H1 (cell line): Measurements from ENCODE around the gene PPFIBP2. TPM values are rescaled to one million over a fixed set of nuclear protein-coding genes. Genes with fewer than 3 reads are reported as not detected.

ENCODE experiments used
- CTCF ChIA-PET: fragments of 300-600 bp; sonication (Branson Sonifier 250); formaldehyde crosslinking; loops from one replicate; lab custom pipeline; 2021; ENCODE audit not compliant: partially characterized antibody; lab: Charles Lee
- POLR2A ChIA-PET: fragments of 300-600 bp; sonication (Branson Sonifier 250); formaldehyde crosslinking; loops from one replicate; lab custom pipeline; 2021; ENCODE audit warnings: inconsistent platforms; ENCODE audit not compliant: partially characterized antibody; lab: Charles Lee
- DNase-seq, 2 experiments: peaks; one replicate each; pipeline versions ENCODE4 v3.0.0 to v3.0.0-alpha.2; 2010 to 2022; ENCODE audit warnings: low spot score in 2 of 2, low read depth in 1 of 2, mixed read lengths in 1 of 2
- FAIRE-seq: peaks from 2 replicates; lab custom pipeline; 2011; peaks lifted over from hg19 to GRCh38; lab: Jason Lieb, UNC
- H2AFZ ChIP-seq: 2 replicates; pipeline ENCODE4 v1.8.1; 2012; ENCODE audit warnings: low read length, inconsistent platforms
- H2AK5ac ChIP-seq: 2 replicates; pipeline ENCODE4 v1.6.1; 2013; ENCODE audit warnings: low read depth, low read length
- H2BK120ac ChIP-seq: replicated peaks from 2 replicates; pipeline ENCODE3; 2013; ENCODE audit warnings: low read depth, low read length, inconsistent platforms
- H2BK12ac ChIP-seq: 2 replicates; pipeline ENCODE4 v1.6.1; 2013; ENCODE audit warnings: low read depth, low read length
- H2BK15ac ChIP-seq: 2 replicates; pipeline ENCODE4 v1.6.1; 2013; ENCODE audit warnings: low read length
- H2BK20ac ChIP-seq: 2 replicates; pipeline ENCODE4 v1.6.1; 2013; ENCODE audit warnings: low read length
- H2BK5ac ChIP-seq: 2 replicates; pipeline ENCODE4 v1.6.1; 2013; ENCODE audit warnings: low read depth, low read length
- H3K14ac ChIP-seq: 2 replicates; pipeline ENCODE4 v1.6.1; 2013; ENCODE audit warnings: inconsistent platforms; ENCODE audit not compliant: insufficient read length
- H3K18ac ChIP-seq: 2 replicates; pipeline ENCODE4 v1.6.1; 2013; ENCODE audit warnings: low read length; ENCODE audit errors: extremely low read depth
- H3K23ac ChIP-seq: 2 replicates; pipeline ENCODE4 v1.6.1; 2013; ENCODE audit warnings: inconsistent platforms; ENCODE audit not compliant: insufficient read length
- H3K23me2 ChIP-seq: 2 replicates; pipeline ENCODE4 v1.6.1; 2013; ENCODE audit warnings: low read depth, low read length
- H3K27ac ChIP-seq: 2 replicates; pipeline ENCODE4 v1.6.1; 2011; ENCODE audit warnings: low read depth, low read length, inconsistent platforms
- H3K27me3 ChIP-seq, 4 experiments: replicated peaks in 1 of 4; 1 replicate in 1 of 4; 2 replicates in 3 of 4; pipeline versions ENCODE4 v1.6.1 to v1.8.1; 2011 to 2013; ENCODE audit warnings: low read length in 3 of 4, mild to moderate bottlenecking in 3 of 4, inconsistent platforms in 2 of 4, mixed read lengths in 2 of 4, moderate library complexity in 1 of 4; ENCODE audit not compliant: control insufficient read depth in 3 of 4, insufficient read depth in 3 of 4; ENCODE audit errors: extremely low read depth in 1 of 4
- H3K36me3 ChIP-seq, 4 experiments: 2 replicates each; pipeline versions ENCODE4 v1.6.1 to v1.8.1; 2011 to 2013; ENCODE audit warnings: mild to moderate bottlenecking in 4 of 4, low read length in 3 of 4, moderate library complexity in 2 of 4, control low read depth in 1 of 4, inconsistent platforms in 1 of 4; ENCODE audit not compliant: insufficient read depth in 4 of 4, control insufficient read depth in 2 of 4
- H3K4ac ChIP-seq: replicated peaks from 2 replicates; pipeline ENCODE3; 2013; ENCODE audit warnings: low read length, low read depth, mixed read lengths, inconsistent platforms; ENCODE audit not compliant: insufficient read length
- H3K4me1 ChIP-seq, 4 experiments: replicated peaks in 1 of 4; 1 replicate in 1 of 4; 2 replicates in 3 of 4; pipeline versions ENCODE4 v1.6.1 to v1.8.1; 2011 to 2013; ENCODE audit warnings: low read length in 3 of 4, inconsistent platforms in 2 of 4, mixed read lengths in 1 of 4; ENCODE audit not compliant: insufficient read depth in 4 of 4, control insufficient read depth in 3 of 4
- H3K4me2 ChIP-seq, 2 experiments: 2 replicates each; pipeline versions ENCODE4 v1.6.1 to v1.8.1; 2011 to 2013; ENCODE audit warnings: low read depth in 2 of 2, low read length in 2 of 2, control low read depth in 1 of 2, inconsistent platforms in 1 of 2, mild to moderate bottlenecking in 1 of 2; ENCODE audit not compliant: insufficient read depth in 1 of 2
- H3K4me3 ChIP-seq, 4 experiments: fragments of 200-600, 300-600 bp in 1 of 4; sonication (generic), shearing (Covaris generic), sonication (Bioruptor Twin) in 1 of 4; 2 replicates each; pipeline versions ENCODE4 v1.5.1 to v1.8.1; 2011 to 2016; ENCODE audit warnings: low read length in 4 of 4, low read depth in 3 of 4, control low read depth in 2 of 4, inconsistent platforms in 2 of 4, mild to moderate bottlenecking in 2 of 4, mixed read lengths in 1 of 4, moderate library complexity in 1 of 4; ENCODE audit not compliant: insufficient read depth in 2 of 4; ENCODE audit errors: extremely low read depth in 1 of 4
- H3K56ac ChIP-seq: replicated peaks from 2 replicates; pipeline ENCODE3; 2013; ENCODE audit warnings: low read depth, mild to moderate bottlenecking, mixed read lengths, low read length, inconsistent platforms; ENCODE audit not compliant: insufficient read length
- H3K79me1 ChIP-seq: 2 replicates; pipeline ENCODE4 v1.6.1; 2013; ENCODE audit warnings: low read depth, low read length, control low read depth
- H3K79me2 ChIP-seq, 2 experiments: 2 replicates each; pipeline versions ENCODE4 v1.6.1 to v1.8.1; 2012 to 2013; ENCODE audit warnings: low read length in 2 of 2, mild to moderate bottlenecking in 2 of 2, inconsistent platforms in 1 of 2; ENCODE audit not compliant: insufficient read depth in 2 of 2, control insufficient read depth in 1 of 2
- H3K9ac ChIP-seq, 4 experiments: replicated peaks in 1 of 4; 1 replicate in 1 of 4; 2 replicates in 3 of 4; pipeline versions ENCODE4 v1.6.1 to v1.8.1; 2011 to 2013; ENCODE audit warnings: low read depth in 3 of 4, low read length in 3 of 4, control low read depth in 2 of 4, mild to moderate bottlenecking in 2 of 4, moderate library complexity in 2 of 4, inconsistent platforms in 1 of 4; ENCODE audit errors: extremely low read depth in 1 of 4
- H3K9me3 ChIP-seq, 2 experiments: 2 replicates each; pipeline versions ENCODE4 v1.6.1 to v1.8.1; 2012 to 2013; ENCODE audit warnings: mild to moderate bottlenecking in 2 of 2, moderate library complexity in 2 of 2, control low read depth in 1 of 2, inconsistent platforms in 1 of 2, low read depth in 1 of 2, low read length in 1 of 2, mixed read lengths in 1 of 2; ENCODE audit not compliant: insufficient read depth in 2 of 2
- H4K20me1 ChIP-seq, 2 experiments: replicated peaks in 1 of 2; 2 replicates each; pipeline versions ENCODE3 to v1.8.1; 2011 to 2013; ENCODE audit warnings: inconsistent platforms in 2 of 2, low read length in 2 of 2, mild to moderate bottlenecking in 1 of 2; ENCODE audit not compliant: insufficient read depth in 2 of 2, control insufficient read depth in 1 of 2
- H4K5ac ChIP-seq: 2 replicates; pipeline ENCODE4 v1.6.1; 2013; ENCODE audit warnings: low read length, low read depth, mixed read lengths, inconsistent platforms; ENCODE audit not compliant: insufficient read length
- H4K8ac ChIP-seq: 2 replicates; pipeline ENCODE4 v1.8.0; 2013; ENCODE audit warnings: mild to moderate bottlenecking, moderate library complexity, low read length, inconsistent platforms; ENCODE audit not compliant: insufficient read depth; ENCODE audit errors: extremely low read depth
- H4K91ac ChIP-seq: replicated peaks from 2 replicates; pipeline ENCODE3; 2013; ENCODE audit warnings: low read length, mixed read lengths, inconsistent platforms; ENCODE audit not compliant: insufficient read length
- BACH1 ChIP-seq: IDR thresholded peaks from 2 replicates; pipeline ENCODE4 v1.6.1; 2012; ENCODE audit warnings: low read length, improper control_type of control experiment
- BCL11A ChIP-seq, 2 experiments: IDR thresholded peaks; one replicate each; pipeline ENCODE4 v1.6.1; 2011; ENCODE audit warnings: low read depth in 2 of 2, low read length in 2 of 2, mild to moderate bottlenecking in 2 of 2
- CBX8 ChIP-seq: fragments of 300-800, 300-1000 bp; sonication (generic); IDR thresholded peaks from 2 replicates; pipeline ENCODE4 v1.7.1; 2016; ENCODE audit warnings: low read depth, low read length, borderline replicate concordance
- GTF2F1 ChIP-seq: IDR thresholded peaks from 2 replicates; pipeline ENCODE4 v1.6.1; 2012; ENCODE audit warnings: low read depth, low read length, improper control_type of control experiment, borderline replicate concordance
- KDM1A ChIP-seq: fragments of 200-600, 300-600 bp; sonication (generic); IDR thresholded peaks from 2 replicates; pipeline ENCODE4 v1.7.1; 2016; ENCODE audit warnings: mild to moderate bottlenecking, low read length, borderline replicate concordance
- NRF1 ChIP-seq: IDR thresholded peaks from 2 replicates; pipeline ENCODE4 v1.6.1; 2011; ENCODE audit warnings: mild to moderate bottlenecking, low read depth, low read length, improper control_type of control experiment
- SIN3A ChIP-seq, 2 experiments: IDR thresholded peaks in 1 of 2; conservative IDR thresholded peaks in 1 of 2; 2 replicates each; pipeline ENCODE4 v1.6.1; 2011 to 2012; ENCODE audit warnings: low read length in 2 of 2, improper control_type of control experiment in 1 of 2, low read depth in 1 of 2, mild to moderate bottlenecking in 1 of 2
- TAF7 ChIP-seq: optimal IDR thresholded peaks from 2 replicates; pipeline ENCODE3; 2011; ENCODE audit warnings: low read depth, mild to moderate bottlenecking, inconsistent platforms, low read length, moderate library complexity, borderline replicate concordance
- WGBS, 2 experiments: shearing (Covaris generic) in 1 of 2; methylation state at CpG; one replicate each; pipeline versions ENCODE4 v1.1.6 to v1.1.7; 2013 to 2015; ENCODE audit warnings: low lambda C conversion rate in 2 of 2, mixed read lengths in 2 of 2, inconsistent platforms in 1 of 2, low coverage in 1 of 2, missing lambda C conversion rate in 1 of 2; ENCODE audit not compliant: insufficient replicate concordance in 2 of 2, insufficient coverage in 1 of 2, insufficient read length in 1 of 2; ENCODE audit errors: extremely low coverage in 1 of 2, missing lambda C conversion rate in 1 of 2; 5-methylcytosine and 5-hydroxymethylcytosine counted together
- polyA plus RNA-seq, 7 experiments: library from polyadenylated mRNA; depleted of rRNA in 3 of 7; stranded (reverse) in 5 of 7; unstranded in 2 of 7; fragments of >200 nt in 5 of 7; fragments of 200-250 nt in 2 of 7; gene quantifications; 1 replicate in 5 of 7; 2 replicates in 1 of 7; 4 replicates in 1 of 7; pipeline versions ENCODE4 v1.2.1 to v1.2.3, GENCODE V29; 2011 to 2013; ENCODE audit warnings: missing spikeins in 2 of 7, mixed read lengths in 2 of 7
- total RNA-seq: library from RNA; stranded (reverse); fragmentation: NEBNext Ultra II Directional; extraction: Animal tissue kit (Norgen Biotek cat#: 25700); gene quantifications from 2 replicates; pipeline ENCODE4 v1.2.1, GENCODE V29; 2021

The PPFIBP2 gene
- total and polyA plus RNA-seq, 2 of the 8 experiments (the other 6 are each of a cell fraction or from before 2014, with no cell fraction given) = 5.5 to 9.8 TPM

GRCh38 chr11:7551571-7551970, 37.8 kb downstream of the PPFIBP2 start:
- no peak overlapping the region for H3K4me3 ChIP-seq
- no peak overlapping the region for H4K5ac ChIP-seq
- H3K18ac ChIP-seq = no peak overlapping the region
- H4K91ac ChIP-seq = no peak overlapping the region
- no peak overlapping the region for H3K23ac ChIP-seq
- no peak overlapping the region for H2BK12ac ChIP-seq
- H4K20me1 ChIP-seq = peaks cover 0 to 2% of the 10 kb centered on the region in 2 experiments
- H3K56ac ChIP-seq = no peak overlapping the region
- H3K27ac ChIP-seq = no peak overlapping the region
- DNase-seq = no peak
- POLR2A ChIA-PET = no interaction called here
- no peak for FAIRE-seq
- no peak overlapping the region for H4K8ac ChIP-seq
- no peak for TF ChIP-seq KDM1A
- TF ChIP-seq BACH1 = no peak
- no peak for TF ChIP-seq GTF2F1
- TF ChIP-seq BCL11A (IDR thresholded peaks at IDR 0.05; ENCODE audit: low read depth in 2 of 2, low read length in 2 of 2) = no peak
- no peak for TF ChIP-seq CBX8
- no peak for TF ChIP-seq NRF1
- TF ChIP-seq SIN3A (conservative IDR thresholded peaks at IDR 0.05 in 1 of 2, IDR thresholded peaks at IDR 0.05 in 1 of 2; ENCODE audit: low read depth in 1 of 2, low read length in 2 of 2) = no peak
- no peak for TF ChIP-seq TAF7
- H3K36me3 ChIP-seq = no peaks in the 10 kb centered on the region
- no peaks in the 10 kb centered on the region for H3K27me3 ChIP-seq
- CTCF ChIA-PET = interaction anchor here (1.0 to 7.6 kb wide), 10 partner anchors 8 to 407 kb away, joined by 3 to 54 read pairs (median 12); no protein-coding TSS in a partner anchor
- H3K9ac ChIP-seq = no peak overlapping the region
- H3K9me3 ChIP-seq = no peaks in the 10 kb centered on the region
- H2BK5ac ChIP-seq = no peak overlapping the region
- no peaks in the 10 kb centered on the region for H3K79me1 ChIP-seq
- H3K4me2 ChIP-seq = no peak overlapping the region
- H2BK15ac ChIP-seq = no peak overlapping the region
- H3K4ac ChIP-seq = no peak overlapping the region
- H2BK120ac ChIP-seq = no peak overlapping the region
- H3K23me2 ChIP-seq = no peaks in the 10 kb centered on the region
- no peak overlapping the region for H2BK20ac ChIP-seq
- no peak overlapping the region for H2AK5ac ChIP-seq
- 86% methylated on average over 1 of the region's 1 CpG; no CpG with 5 or more reads in 1 of the 2 experiments for WGBS, 2 experiments
- H3K79me2 ChIP-seq = no peaks in the 10 kb centered on the region
- no peak overlapping the region for H2AFZ ChIP-seq
- no peak overlapping the region for H3K14ac ChIP-seq
- H3K4me1 ChIP-seq = peaks cover 0 to 2% (median 2%) of the 10 kb centered on the region in 4 experiments; a peak in 4 of 7 replicates
